Subcutaneous abdominal adipose tissue (tissue), 5 donors: ENCODE results near the gene NPPB.

ENCODE experiments used
- H3K27ac ChIP-seq: one replicate; pipeline ENCODE4 v1.7.0; 2013; ENCODE audit warnings: low read depth, mild to moderate bottlenecking, inconsistent platforms, low read length, moderate library complexity
- H3K27me3 ChIP-seq, 5 donors: one replicate each; pipeline ENCODE4 v1.7.0; 2013; ENCODE audit warnings: low read length in 5 of 5, inconsistent platforms in 1 of 5; ENCODE audit not compliant: control insufficient read depth in 5 of 5, insufficient read depth in 4 of 5
- H3K36me3 ChIP-seq, 5 donors: one replicate each; pipeline ENCODE4 v1.7.0; 2013; ENCODE audit warnings: low read length in 5 of 5; ENCODE audit not compliant: control insufficient read depth in 5 of 5, insufficient read depth in 5 of 5
- H3K4me1 ChIP-seq, 5 donors: one replicate each; pipeline ENCODE4 v1.7.0; 2013; ENCODE audit warnings: low read length in 5 of 5, mild to moderate bottlenecking in 3 of 5, moderate library complexity in 1 of 5; ENCODE audit not compliant: control insufficient read depth in 5 of 5, insufficient read depth in 5 of 5
- H3K4me3 ChIP-seq, 5 donors: one replicate each; pipeline ENCODE4 v1.7.0; 2013; ENCODE audit warnings: low read length in 5 of 5, low read depth in 1 of 5
- H3K9ac ChIP-seq, 5 donors: one replicate each; pipeline ENCODE4 v1.7.0; 2013; ENCODE audit warnings: low read length in 5 of 5, mild to moderate bottlenecking in 4 of 5, moderate library complexity in 3 of 5
- H3K9me3 ChIP-seq, 5 donors: one replicate each; pipeline ENCODE4 v1.7.0; 2013; ENCODE audit warnings: low read length in 5 of 5; ENCODE audit not compliant: control insufficient read depth in 5 of 5
- donor health status: healthy.
- donor health status: healthy.
- donor health status: healthy.
- donor health status: healthy.
- donor health status: healthy.

The NPPB gene

GRCh38 chr1:11822091-11822490 lies 36.7 kb downstream of the NPPB start:
- Histone ChIP-seq H3K4me1 (peaks cover 0 to 3% (median 0%) of the 10 kb centered on the region in 5 donors), H3K4me3 (no peak overlapping the region), H3K27ac (no peak overlapping the region), H3K36me3 (peaks cover 22 to 90% (median 74%) of the 10 kb centered on the region in 5 donors), H3K9ac (no peak overlapping the region), H3K27me3 (no peaks in the 10 kb centered on the region), H3K9me3 (no peaks in the 10 kb centered on the region)

DNA sequence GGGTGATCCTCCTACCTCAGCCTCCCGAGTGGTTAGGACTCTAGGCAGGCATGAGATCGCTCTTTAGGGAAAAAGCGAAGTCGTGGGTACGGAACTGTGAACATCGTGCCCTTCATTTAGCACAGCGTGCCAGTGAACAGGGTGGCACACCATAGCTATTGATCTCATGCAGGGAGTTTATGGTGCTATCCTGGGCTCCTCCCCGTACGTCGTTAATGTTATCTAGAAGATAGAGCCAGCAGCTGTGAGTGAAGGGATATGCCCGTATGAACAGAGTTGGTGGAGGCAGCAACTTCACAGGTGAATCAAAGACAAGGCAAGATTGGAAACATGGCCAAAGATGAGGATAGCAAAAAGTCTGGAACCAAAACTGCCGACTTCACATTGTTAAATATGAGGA lies 41.6 kb downstream of the NPPB start:
- H3K9me3 ChIP-seq: no peaks in the 10 kb centered on the region
- peaks cover 0 to 3% (median 0%) of the 10 kb centered on the region in 5 donors for H3K4me1 ChIP-seq
- H3K27me3 ChIP-seq: no peaks in the 10 kb centered on the region
- no peak overlapping the region for H3K9ac ChIP-seq
- peaks cover 32 to 66% (median 54%) of the 10 kb centered on the region in 5 donors for H3K36me3 ChIP-seq
- H3K27ac ChIP-seq: no peak overlapping the region
- H3K4me3 ChIP-seq: no peak overlapping the region

GRCh38 chr1:11813021-11813420 lies 45.7 kb downstream of the NPPB start:
- no peaks in the 10 kb centered on the region for H3K9me3 ChIP-seq
- H3K4me3 ChIP-seq: no peak overlapping the region
- peaks cover 0 to 3% (median 0%) of the 10 kb centered on the region in 5 donors for H3K4me1 ChIP-seq
- no peak overlapping the region for H3K9ac ChIP-seq
- no peak overlapping the region for H3K27ac ChIP-seq
- H3K36me3 ChIP-seq: peaks cover 19 to 63% (median 46%) of the 10 kb centered on the region in 5 donors
- H3K27me3 ChIP-seq: no peaks in the 10 kb centered on the region
